ENCODE data around the gene DAD1.
"Not testable (repeated sequence)": the region's sequence is repeated elsewhere in the genome, so short reads cannot be mapped to it uniquely, and the experiment has no call there.

The DAD1 gene

GRCh38 chr14:22547313-22547947 is 41.6 kb downstream of the DAD1 start:
- no peak for DNase-seq
- TF ChIP-seq POLR2A (IDR thresholded peaks at IDR 0.05; ENCODE audit: low read length), result no peak
- no peak for TF ChIP-seq GATA1 (IDR thresholded peaks at IDR 0.05; ENCODE audit: low read depth, low read length)

DNA sequence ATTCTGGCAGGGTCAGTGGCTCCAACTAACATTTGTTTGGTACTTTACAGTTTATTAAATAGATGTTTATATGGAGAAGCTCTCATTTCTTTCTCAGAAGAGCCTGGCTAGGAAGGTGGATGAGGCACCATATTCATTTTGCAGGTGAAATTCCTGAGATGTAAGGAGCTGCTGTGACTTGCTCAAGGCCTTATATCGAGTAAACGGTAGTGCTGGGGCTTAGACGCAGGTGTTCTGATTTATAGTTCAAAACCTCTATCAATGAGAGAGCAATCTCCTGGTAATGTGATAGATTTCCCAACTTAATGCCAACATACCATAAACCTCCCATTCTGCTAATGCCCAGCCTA is 42.3 kb downstream of the DAD1 start:
- TF ChIP-seq GATA1 (IDR thresholded peaks at IDR 0.05; ENCODE audit: low read depth, low read length) (no peak), POLR2A (IDR thresholded peaks at IDR 0.05; ENCODE audit: low read length) (no peak)

GRCh38 chr14:22545842-22546721 is 42.9 kb downstream of the DAD1 start:
- DNase-seq, result no peak

More for the DNA sequence above, 42.3 kb downstream of the DAD1 start:
- no peak for DNase-seq

DNA sequence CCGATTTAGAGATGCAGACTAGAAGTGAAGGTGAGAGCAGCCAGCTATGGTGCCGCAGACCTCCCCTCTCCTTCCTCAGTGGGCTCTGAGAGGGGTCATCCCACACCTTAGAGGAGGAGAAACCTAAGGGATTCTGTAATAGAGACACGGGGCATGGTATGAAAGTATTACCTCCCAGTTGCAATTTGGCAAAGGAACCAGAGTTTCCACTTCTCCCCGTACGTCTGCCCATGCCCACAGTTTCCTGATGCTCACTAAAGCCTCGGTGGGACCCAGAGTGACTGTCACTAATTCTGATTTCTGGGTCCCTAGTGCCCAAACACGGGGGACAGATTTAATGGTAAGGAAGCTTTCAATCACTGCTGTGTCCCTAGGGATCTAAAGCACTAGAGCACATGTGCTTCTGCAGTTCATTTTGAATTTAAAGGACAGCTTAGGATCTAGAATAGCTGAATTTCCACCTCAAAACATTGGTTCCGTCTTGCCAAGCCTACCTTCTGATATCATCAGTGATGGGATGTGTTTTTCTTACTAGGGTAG is 44.1 kb downstream of the DAD1 start:
- no peak for DNase-seq
- TF ChIP-seq GATA1 (IDR thresholded peaks at IDR 0.05; ENCODE audit: low read depth, low read length), result no peak
- no peak for TF ChIP-seq POLR2A (IDR thresholded peaks at IDR 0.05; ENCODE audit: low read length)

More at GRCh38 chr14:22545842-22546721, 42.9 kb downstream of the DAD1 start:
- TF ChIP-seq POLR2A (IDR thresholded peaks at IDR 0.05; ENCODE audit: low read length), result no peak
- TF ChIP-seq GATA1 (IDR thresholded peaks at IDR 0.05; ENCODE audit: low read depth, low read length), result no peak

DNA sequence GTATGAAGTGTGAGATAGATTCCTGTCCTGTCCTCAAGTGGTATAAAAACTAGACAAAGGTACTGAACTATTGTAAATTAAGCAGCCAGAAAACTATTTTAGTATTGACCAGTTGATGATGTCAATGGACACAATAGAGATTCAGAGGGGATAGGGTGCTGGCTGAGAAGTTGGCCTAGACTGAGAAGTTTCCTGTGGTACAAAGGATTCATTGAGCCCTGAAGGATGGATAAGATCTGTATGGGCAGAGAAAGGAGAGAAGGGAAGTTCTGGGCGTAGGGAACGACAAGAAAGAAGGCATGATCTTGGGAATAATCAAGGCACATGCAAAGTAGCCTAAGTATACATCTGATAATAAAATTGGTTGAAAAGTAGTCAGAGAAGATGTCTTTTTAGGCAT is 44.6 kb downstream of the DAD1 start:
- no peak for TF ChIP-seq POLR2A (IDR thresholded peaks at IDR 0.05; ENCODE audit: low read length)
- no peak for TF ChIP-seq GATA1 (IDR thresholded peaks at IDR 0.05; ENCODE audit: low read depth, low read length)
- no peak for DNase-seq

DNA sequence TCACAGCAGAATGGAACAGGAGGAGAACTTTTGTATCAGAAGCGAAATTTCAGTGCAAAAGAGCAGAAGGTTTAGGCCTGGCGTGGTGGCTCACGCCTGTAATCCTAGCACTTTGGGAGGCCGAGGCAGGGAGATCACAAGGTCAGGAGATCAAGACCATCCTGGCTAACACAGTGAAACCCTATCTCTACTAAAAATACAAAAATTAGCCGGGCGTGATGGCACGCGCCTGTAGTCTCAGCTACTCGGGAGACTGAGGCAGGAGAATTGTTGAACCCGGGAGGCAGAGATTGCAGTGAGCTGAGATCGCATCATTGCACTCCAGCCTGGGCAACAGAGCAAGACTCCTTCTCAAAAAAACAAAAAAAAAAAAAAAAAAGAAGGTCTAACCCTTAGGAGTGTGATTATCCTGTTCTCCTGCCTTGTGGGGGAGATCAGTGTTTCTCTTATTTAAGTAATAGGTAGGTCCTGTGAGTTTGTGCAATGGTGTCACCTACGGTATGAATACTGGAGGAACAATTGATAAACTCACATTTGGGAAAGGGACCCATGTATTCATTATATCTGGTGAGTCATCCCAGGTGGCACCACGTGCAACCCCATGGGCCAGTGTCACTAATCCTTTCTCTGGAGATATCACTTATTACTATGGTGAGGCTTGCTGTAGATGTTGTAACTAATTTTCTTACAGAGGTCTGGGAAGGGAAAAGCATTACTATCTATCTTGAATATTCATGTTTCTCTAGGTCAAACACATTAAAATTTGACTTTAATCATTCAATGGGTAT is 45.3 kb downstream of the DAD1 start:
- DNase-seq, result not testable (repeated sequence)

DNA sequence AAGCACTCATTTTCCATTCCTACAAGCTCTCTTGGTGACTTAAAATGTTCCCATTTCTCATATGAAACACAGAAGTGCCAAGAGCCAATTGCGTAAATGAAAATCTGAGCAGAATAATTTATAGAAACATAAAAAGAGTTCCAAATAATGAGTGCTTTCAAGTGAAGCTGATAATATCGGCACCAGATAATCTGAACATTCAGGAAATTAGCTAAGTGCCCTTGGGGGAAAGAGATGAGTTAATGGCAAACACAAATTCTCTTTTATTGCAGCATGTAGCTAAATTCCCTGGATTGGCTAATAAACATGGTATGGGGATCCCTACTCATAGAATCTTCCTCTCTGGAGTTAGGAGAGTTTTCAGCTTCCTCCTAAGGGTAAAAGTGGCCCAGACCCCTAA is 46.7 kb downstream of the DAD1 start:
- no peak for TF ChIP-seq GATA1 (IDR thresholded peaks at IDR 0.05; ENCODE audit: low read depth, low read length)
- no peak for TF ChIP-seq POLR2A (IDR thresholded peaks at IDR 0.05; ENCODE audit: low read length)
- DNase-seq, result no peak

DNA sequence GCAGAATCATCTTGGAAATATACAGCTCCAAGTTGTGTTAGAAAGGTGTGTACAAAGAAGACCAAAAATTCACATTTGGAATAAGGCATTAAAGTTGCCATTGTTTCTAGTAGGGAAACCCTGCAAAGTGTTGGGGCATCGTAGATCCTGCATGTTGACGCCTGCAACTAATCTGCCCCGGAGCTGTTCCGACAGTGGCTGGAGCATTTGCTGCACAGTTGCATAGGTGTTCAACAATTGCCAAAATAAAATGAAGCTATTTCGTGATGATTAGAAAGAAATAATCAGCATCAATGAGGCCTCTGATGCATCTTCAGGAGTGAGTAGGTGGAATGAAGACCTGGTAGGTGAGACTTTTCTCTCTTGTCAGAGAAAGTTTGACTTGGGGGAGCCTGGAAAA is 47.3 kb downstream of the DAD1 start:
- TF ChIP-seq GATA1 (IDR thresholded peaks at IDR 0.05; ENCODE audit: low read depth, low read length), result no peak
- no peak for TF ChIP-seq POLR2A (IDR thresholded peaks at IDR 0.05; ENCODE audit: low read length)
- no peak for DNase-seq

DNA sequence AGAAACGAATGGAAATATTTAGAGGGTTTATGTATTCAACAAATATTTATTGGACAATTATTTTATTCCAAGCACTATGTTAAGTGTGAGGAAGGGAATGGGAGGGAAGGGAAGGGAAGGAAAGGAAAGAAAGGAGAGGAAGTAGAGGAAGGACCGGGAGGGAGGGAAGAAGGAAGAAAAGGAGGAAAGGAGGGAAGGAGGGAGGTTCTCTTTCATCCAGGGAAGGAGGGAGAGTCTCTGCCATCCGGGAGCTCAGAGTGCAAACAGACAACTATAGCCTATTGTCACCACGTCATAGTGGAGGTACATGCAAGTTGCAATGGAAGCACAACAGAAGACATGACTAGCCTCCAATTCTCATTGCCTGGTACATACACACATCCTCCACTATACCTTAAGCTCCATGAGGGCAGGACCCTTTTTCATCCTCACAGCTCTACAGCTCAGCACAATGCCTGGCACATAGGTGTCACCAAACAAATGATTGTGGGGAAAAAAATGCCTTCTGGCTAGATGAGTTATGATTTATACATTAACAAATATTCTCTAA is 48.1 kb downstream of the DAD1 start:
- TF ChIP-seq POLR2A (IDR thresholded peaks at IDR 0.05; ENCODE audit: low read length) (no peak), GATA1 (IDR thresholded peaks at IDR 0.05; ENCODE audit: low read depth, low read length) (no peak)
- DNase-seq, result no peak

DNA sequence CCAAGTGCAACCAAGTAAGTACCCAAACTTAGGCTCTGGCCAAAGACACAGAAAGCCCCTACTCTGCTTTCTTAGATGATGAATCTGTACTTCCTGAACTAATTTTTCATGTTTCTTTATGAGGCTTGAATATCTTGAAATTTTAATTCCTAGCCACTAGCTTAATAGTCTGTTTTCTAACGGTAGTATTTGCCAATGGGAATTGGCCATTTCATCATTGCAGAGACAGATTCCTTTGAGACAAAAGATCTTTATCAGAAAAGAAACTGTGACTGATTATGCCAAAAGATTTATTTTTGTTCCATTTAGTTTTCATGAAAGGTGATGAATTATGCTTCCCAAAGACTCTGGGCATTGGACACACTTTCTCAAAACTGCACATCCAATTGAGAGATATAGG is 48.7 kb downstream of the DAD1 start:
- TF ChIP-seq GATA1 (IDR thresholded peaks at IDR 0.05; ENCODE audit: low read depth, low read length) (no peak), POLR2A (IDR thresholded peaks at IDR 0.05; ENCODE audit: low read length) (no peak)
- no peak for DNase-seq

DNA sequence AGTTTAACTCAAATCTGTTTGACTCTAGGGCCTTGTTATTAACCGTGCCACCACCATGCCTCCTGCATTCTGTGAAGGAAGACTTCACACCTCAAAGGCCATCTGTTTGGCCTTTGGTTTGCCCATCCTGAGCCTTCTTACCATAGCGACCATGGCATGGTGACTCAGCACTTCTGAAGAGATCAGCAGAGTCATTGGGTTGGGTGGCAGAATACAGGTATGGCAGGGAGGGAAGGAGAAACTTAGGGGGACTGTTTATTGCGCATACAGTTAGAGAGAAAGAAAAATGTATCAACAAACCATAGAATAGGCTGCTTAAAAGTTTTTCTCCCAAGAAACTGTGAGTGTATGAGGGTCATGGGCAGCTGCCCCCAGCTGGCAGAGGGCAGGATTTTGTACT is 49.2 kb downstream of the DAD1 start:
- TF ChIP-seq GATA1 (IDR thresholded peaks at IDR 0.05; ENCODE audit: low read depth, low read length), result no peak
- no peak for TF ChIP-seq POLR2A (IDR thresholded peaks at IDR 0.05; ENCODE audit: low read length)
- peak in 1 of 2 experiments; percentile 42 for DNase-seq

DNA sequence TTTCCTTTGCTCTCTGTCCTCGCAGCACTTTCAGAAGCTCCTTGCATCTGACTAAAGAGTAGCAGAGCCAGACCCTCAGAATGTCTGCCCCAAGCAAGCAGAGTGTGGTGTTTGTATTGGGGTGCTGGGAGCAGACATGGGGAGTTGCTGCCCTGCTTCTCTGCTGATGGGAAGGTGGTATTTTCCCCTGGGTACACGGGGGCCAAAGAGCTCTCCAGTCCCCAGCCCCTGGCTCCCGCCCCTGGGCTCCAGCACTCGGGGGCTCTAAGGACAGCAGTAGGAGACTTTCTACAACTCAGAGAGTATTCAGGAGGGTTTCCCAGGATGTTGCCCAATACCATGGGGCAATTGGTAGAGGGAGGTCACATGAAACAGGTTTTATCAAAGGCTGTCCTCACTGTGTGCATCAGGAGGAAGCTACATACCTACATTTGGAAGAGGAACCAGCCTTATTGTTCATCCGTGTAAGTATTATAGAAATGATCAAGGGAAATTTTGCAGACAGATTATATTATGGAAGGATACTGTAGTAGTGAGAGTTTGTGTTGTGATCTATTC is 50.3 kb downstream of the DAD1 start:
- DNase-seq, result no peak
- TF ChIP-seq GATA1 (IDR thresholded peaks at IDR 0.05; ENCODE audit: low read depth, low read length) (no peak), POLR2A (IDR thresholded peaks at IDR 0.05; ENCODE audit: low read length) (no peak)

GRCh38 chr14:22537436-22538310 is 51.4 kb downstream of the DAD1 start:
- TF ChIP-seq GATA1 (IDR thresholded peaks at IDR 0.05; ENCODE audit: low read depth, low read length) (no peak), POLR2A (IDR thresholded peaks at IDR 0.05; ENCODE audit: low read length) (no peak)
- peak in 1 of 2 experiments; percentile 50 for DNase-seq
